Heart left ventricle (tissue), 13 donors: ENCODE measurements around the gene TGFBR3.

Experiments
- CTCF ChIP-seq, 12 donors: fragments of 200-600 bp; sonication (generic) in 4 of 12; IDR thresholded peaks; one replicate each; pipeline versions ENCODE4 v1.5.0 to v1.8.0; 2018 to 2022; ENCODE audit warnings: antibody characterized with exemption in 12 of 12, mild to moderate bottlenecking in 5 of 12
- POLR2A ChIP-seq, 2 donors: fragments of 450-650 bp; IDR thresholded peaks; one replicate each; pipeline ENCODE4 v1.6.1; 2017; ENCODE audit warnings: antibody characterized with exemption in 2 of 2, mild to moderate bottlenecking in 2 of 2, moderate library complexity in 2 of 2
- donor health status: ischemic (EF 13 %, LVEDD 7.1; RV severe dilation, severe dysfunction).
- donor health status: DM: no; HTN: yes; CAD: no.
- donor health status: DM: no; HTN: no; CAD: no.
- donor health status: ischemic (EF 25% LVEDD 6.9; RV normal size, moderate dysfunction).
- donor health status: ischemic (EF 25% LVEDD 5.7; RV mildly dilated, moderate dysfunction).
- donor health status: ischemic (EF 35%, LVEDD 5.7; RV mildly dilated, moderate dysfunction).
- donor health status: nonischemic (EF 11% LVEDD 7.7; RV severe dilation, severe dysfunction).
- donor health status: DM: yes; HTN: yes; CAD: no.
- donor health status: PGD.
- donor health status: ischemic (EF 29% LVEDD 5.4; RV normal size, mild dysfunction).
- donor health status: nonischemic (EF 23%, LVEDD 6.1; RV moderate dilation, normal function).

GRCh38 chr1:91913018-91913417 is 27.1 kb upstream of the TGFBR3 start:
- TF ChIP-seq CTCF (IDR thresholded peaks at IDR 0.05) (no peak), POLR2A (IDR thresholded peaks at IDR 0.05) (no peak)
